CD4-positive, CD25-positive, alpha-beta regulatory T cell (primary cell): ENCODE measurements around the gene PRKAR1B. TPM values are rescaled to one million over a fixed set of nuclear protein-coding genes. Genes with fewer than 3 reads are reported as not detected.

Experiments used
- ATAC-seq, 2 donors: fragments of 150-1000 bp; cut with Tn5 transposase; one replicate each; pipeline ENCODE4 v1.10.0; 2021; ENCODE audit warnings: low read depth in 2 of 2, moderate number of reproducible peaks in 2 of 2, moderate library complexity in 1 of 2
- DNase-seq, 3 donors: peaks; one replicate each; pipeline versions ENCODE4 v3.0.0 to v3.0.0-alpha.2; 2012 to 2022; ENCODE audit warnings: mixed read lengths in 1 of 3
- H3K27ac ChIP-seq: one replicate; pipeline ENCODE4 v1.7.0; 2013; ENCODE audit warnings: mild to moderate bottlenecking, low read length; ENCODE audit not compliant: insufficient read depth, poor library complexity, severe bottlenecking
- H3K27me3 ChIP-seq: one replicate; pipeline ENCODE4 v1.7.0; 2013; ENCODE audit warnings: low read length; ENCODE audit not compliant: control insufficient read depth, insufficient read depth
- H3K36me3 ChIP-seq: one replicate; pipeline ENCODE4 v1.7.0; 2013; ENCODE audit warnings: mild to moderate bottlenecking, low read length, moderate library complexity; ENCODE audit not compliant: control insufficient read depth, insufficient read depth
- H3K4me1 ChIP-seq: 2 replicates; pipeline ENCODE4 v1.7.0; 2013; ENCODE audit warnings: mild to moderate bottlenecking, low read length; ENCODE audit not compliant: insufficient read depth, control insufficient read depth, poor library complexity, severe bottlenecking
- H3K4me3 ChIP-seq: one replicate; pipeline ENCODE4 v1.7.0; 2013; ENCODE audit warnings: low read depth, mild to moderate bottlenecking, low read length, moderate library complexity
- H3K9me3 ChIP-seq, 2 experiments: 1 replicate in 1 of 2; 2 replicates in 1 of 2; pipeline ENCODE4 v1.7.0; 2013; ENCODE audit warnings: low read length in 2 of 2, mild to moderate bottlenecking in 1 of 2, moderate library complexity in 1 of 2; ENCODE audit not compliant: control insufficient read depth in 2 of 2
- H3K27ac Mint-ChIP-seq, 3 donors: one replicate each; pipeline ENCODE4 v1.8.0; 2020 to 2022; ENCODE audit warnings: mild to moderate bottlenecking in 3 of 3, mixed read lengths in 3 of 3, moderate library complexity in 2 of 3
- H3K27me3 Mint-ChIP-seq: one replicate; pipeline ENCODE4 v1.8.0; 2022; ENCODE audit warnings: mild to moderate bottlenecking, mixed read lengths
- H3K36me3 Mint-ChIP-seq: one replicate; pipeline ENCODE4 v1.8.0; 2020; ENCODE audit warnings: mixed read lengths
- H3K4me1 Mint-ChIP-seq, 4 donors: one replicate each; pipeline ENCODE4 v1.8.0; 2020 to 2022; ENCODE audit warnings: mixed read lengths in 4 of 4, mild to moderate bottlenecking in 1 of 4
- H3K4me3 Mint-ChIP-seq, 4 donors: one replicate each; pipeline ENCODE4 v1.8.0; 2020 to 2022; ENCODE audit warnings: mild to moderate bottlenecking in 4 of 4, mixed read lengths in 4 of 4, moderate library complexity in 3 of 4
- H3K9me3 Mint-ChIP-seq, 7 donors: one replicate each; pipeline ENCODE4 v1.8.0; 2020 to 2022; ENCODE audit warnings: mixed read lengths in 7 of 7, mild to moderate bottlenecking in 3 of 7, moderate library complexity in 2 of 7
- polyA plus RNA-seq, 4 donors: library from polyadenylated mRNA; unstranded; fragments of 300-500 nt; fragmentation: Illumina TruSeq; gene quantifications; one replicate each; pipeline ENCODE4 v1.2.3, GENCODE V29; 2021
- total RNA-seq: library from RNA; stranded (reverse); gene quantifications from one replicate; pipeline ENCODE4 v1.2.3, GENCODE V29; 2022

Gene PRKAR1B
- total and polyA plus RNA-seq, 5 donors from 2014 or later: 4.9 to 12.5 (median 6.8) TPM

- no peak overlapping the region for H3K4me3 ChIP-seq
- H3K27me3 ChIP-seq: no peaks in the 10 kb centered on the region
- H3K27ac ChIP-seq: no peak overlapping the region
- peaks cover 0 to 3% (median 1%) of the 10 kb centered on the region in 7 donors for H3K9me3 Mint-ChIP-seq
- DNase-seq (no peak), ATAC-seq (no peak)
- no peak overlapping the region for H3K4me3 Mint-ChIP-seq
- no peaks in the 10 kb centered on the region for H3K27me3 Mint-ChIP-seq
- H3K9me3 ChIP-seq: peaks cover 0 to 2% of the 10 kb centered on the region in 2 experiments
- H3K36me3 ChIP-seq: no peaks in the 10 kb centered on the region
- H3K36me3 Mint-ChIP-seq: peaks cover 6% of the 10 kb centered on the region
- peaks cover 0 to 5% (median 0%) of the 10 kb centered on the region in 4 donors for H3K4me1 Mint-ChIP-seq
- no peak overlapping the region for H3K27ac Mint-ChIP-seq
- no peaks in the 10 kb centered on the region for H3K4me1 ChIP-seq
Measured at GRCh38 chr7:630539-630938, 96.5 kb downstream of the PRKAR1B start.

- Mint-ChIP-seq H3K9me3 (peaks cover 0 to 6% (median 1%) of the 10 kb centered on the region in 7 donors), H3K27ac (no peak overlapping the region), H3K27me3 (no peaks in the 10 kb centered on the region), H3K4me1 (peaks cover 0 to 5% (median under 1%) of the 10 kb centered on the region in 4 donors), H3K4me3 (no peak overlapping the region), H3K36me3 (peaks cover 7% of the 10 kb centered on the region)
- H3K9me3 ChIP-seq: peaks cover under 1 to 6% of the 10 kb centered on the region in 2 experiments
- no peaks in the 10 kb centered on the region for H3K4me1 ChIP-seq
- no peak overlapping the region for H3K27ac ChIP-seq
- no peak for ATAC-seq
- no peaks in the 10 kb centered on the region for H3K27me3 ChIP-seq
- no peak overlapping the region for H3K4me3 ChIP-seq
- DNase-seq: no peak
- H3K36me3 ChIP-seq: no peaks in the 10 kb centered on the region
Measured at GRCh38 chr7:630111-630511, 97.0 kb downstream of the PRKAR1B start.

GRCh38 chr7:628826-629225, 98.3 kb downstream of the PRKAR1B start:
- Histone ChIP-seq H3K9me3 (peaks cover 4 to 10% of the 10 kb centered on the region in 2 experiments), H3K4me1 (no peaks in the 10 kb centered on the region), H3K36me3 (no peaks in the 10 kb centered on the region), H3K4me3 (no peak overlapping the region), H3K27ac (no peak overlapping the region), H3K27me3 (no peaks in the 10 kb centered on the region)
- peaks cover 0 to 14% (median 9%) of the 10 kb centered on the region in 4 donors for H3K4me1 Mint-ChIP-seq
- DNase-seq: no peak
- H3K4me3 Mint-ChIP-seq: no peak overlapping the region
- peaks cover 12% of the 10 kb centered on the region for H3K36me3 Mint-ChIP-seq
- H3K27ac Mint-ChIP-seq: no peak overlapping the region
- ATAC-seq: no peak
- no peaks in the 10 kb centered on the region for H3K27me3 Mint-ChIP-seq
- peaks cover 0 to 14% (median 8%) of the 10 kb centered on the region in 7 donors for H3K9me3 Mint-ChIP-seq

- DNase-seq: no peak
- Histone ChIP-seq H3K9me3 (peaks cover 4 to 10% of the 10 kb centered on the region in 2 experiments), H3K36me3 (no peaks in the 10 kb centered on the region), H3K4me3 (no peak overlapping the region), H3K4me1 (no peaks in the 10 kb centered on the region), H3K27ac (no peak overlapping the region), H3K27me3 (no peaks in the 10 kb centered on the region)
- Mint-ChIP-seq H3K27ac (no peak overlapping the region), H3K36me3 (peaks cover 14% of the 10 kb centered on the region), H3K4me3 (no peak overlapping the region), H3K27me3 (no peaks in the 10 kb centered on the region), H3K9me3 (peaks cover 0 to 15% (median 8%) of the 10 kb centered on the region in 7 donors), H3K4me1 (peaks cover 0 to 16% (median 9%) of the 10 kb centered on the region in 4 donors)
- ATAC-seq: no peak
Measured at GRCh38 chr7:628402-628763, 98.7 kb downstream of the PRKAR1B start.

- H3K9me3 ChIP-seq: peaks cover 4 to 10% of the 10 kb centered on the region in 2 experiments
- peaks cover 0 to 13% (median 9%) of the 10 kb centered on the region in 4 donors for H3K4me1 Mint-ChIP-seq
- no peak overlapping the region for H3K4me3 Mint-ChIP-seq
- H3K27me3 Mint-ChIP-seq: no peaks in the 10 kb centered on the region
- ATAC-seq (no peak), DNase-seq (no peak)
- H3K27ac Mint-ChIP-seq: no peak overlapping the region
- H3K36me3 Mint-ChIP-seq: peaks cover 15% of the 10 kb centered on the region
- H3K9me3 Mint-ChIP-seq: peaks cover 0 to 19% (median 8%) of the 10 kb centered on the region in 7 donors
- no peaks in the 10 kb centered on the region for H3K27me3 ChIP-seq
- no peaks in the 10 kb centered on the region for H3K36me3 ChIP-seq
- H3K27ac ChIP-seq: no peak overlapping the region
- H3K4me1 ChIP-seq: no peaks in the 10 kb centered on the region
- H3K4me3 ChIP-seq: no peak overlapping the region
Measured at GRCh38 chr7:627661-628401, 99.2 kb downstream of the PRKAR1B start.

- ATAC-seq (no peak), DNase-seq (no peak)
- no peak overlapping the region for H3K4me3 ChIP-seq
- no peaks in the 10 kb centered on the region for H3K36me3 ChIP-seq
- Mint-ChIP-seq H3K27me3 (no peaks in the 10 kb centered on the region), H3K27ac (no peak overlapping the region), H3K36me3 (peaks cover 19% of the 10 kb centered on the region), H3K9me3 (peaks cover 0 to 37% (median 9%) of the 10 kb centered on the region in 7 donors), H3K4me3 (no peak overlapping the region), H3K4me1 (peaks cover 4 to 13% (median 10%) of the 10 kb centered on the region in 4 donors)
- no peak overlapping the region for H3K27ac ChIP-seq
- H3K27me3 ChIP-seq: no peaks in the 10 kb centered on the region
- no peaks in the 10 kb centered on the region for H3K4me1 ChIP-seq
- peaks cover 13 to 26% of the 10 kb centered on the region in 2 experiments for H3K9me3 ChIP-seq
Measured at GRCh38 chr7:625376-625971, 101.6 kb downstream of the PRKAR1B start.

- Mint-ChIP-seq H3K9me3 (peaks cover 0 to 45% (median 11%) of the 10 kb centered on the region in 7 donors), H3K27me3 (no peaks in the 10 kb centered on the region), H3K4me3 (peak overlapping the region in 1 of 4 donors; percentile 11), H3K27ac (no peak overlapping the region), H3K4me1 (peaks cover 19 to 30% (median 21%) of the 10 kb centered on the region in 4 donors), H3K36me3 (peaks cover 25% of the 10 kb centered on the region)
- DNase-seq (no peak), ATAC-seq (no peak)
- Histone ChIP-seq H3K27me3 (no peaks in the 10 kb centered on the region), H3K4me1 (peaks cover 8% of the 10 kb centered on the region), H3K27ac (no peak overlapping the region), H3K4me3 (no peak overlapping the region), H3K36me3 (no peaks in the 10 kb centered on the region), H3K9me3 (peaks cover 18 to 35% of the 10 kb centered on the region in 2 experiments)
Measured at GRCh38 chr7:623464-623863, 103.6 kb downstream of the PRKAR1B start.
